GM12875 (cell line): Measurements from ENCODE around the gene MME.

Experiments
- H3K4me3 ChIP-seq: one replicate; pipeline ENCODE4 v1.5.1; 2011; ENCODE audit warnings: low read depth, low read length, control low read depth
- CTCF ChIP-seq: IDR thresholded peaks from 2 replicates; pipeline ENCODE4 v1.5.1; 2011; ENCODE audit warnings: low read depth, mild to moderate bottlenecking, control low read depth, inconsistent platforms, low read length, moderate library complexity, borderline replicate concordance; ENCODE audit not compliant: insufficient read depth

MME gene

GRCh38 chr3:155159301-155159700 is 79.2 kb downstream of the MME start:
- no peak overlapping the region for H3K4me3 ChIP-seq
- TF ChIP-seq CTCF, result no peak

- H3K4me3 ChIP-seq, result no peak overlapping the region
- TF ChIP-seq CTCF, result no peak
These were observed 81.6 kb downstream of the MME start for GRCh38 chr3:155161640-155162292.

- TF ChIP-seq CTCF, result no peak
- H3K4me3 ChIP-seq, result no peak overlapping the region
These were observed 84.2 kb downstream of the MME start for GRCh38 chr3:155164306-155164705.

- TF ChIP-seq CTCF, result no peak
- H3K4me3 ChIP-seq, result no peak overlapping the region
These were observed 86.3 kb downstream of the MME start for GRCh38 chr3:155166441-155166840.

- TF ChIP-seq CTCF, result no peak
- no peak overlapping the region for H3K4me3 ChIP-seq
These were observed 89.1 kb downstream of the MME start for GRCh38 chr3:155169197-155169596.

GRCh38 chr3:155173771-155174170 is 93.7 kb downstream of the MME start:
- H3K4me3 ChIP-seq, result no peak overlapping the region
- no peak for TF ChIP-seq CTCF

- no peak overlapping the region for H3K4me3 ChIP-seq
- no peak for TF ChIP-seq CTCF
These were observed 98.8 kb downstream of the MME start for GRCh38 chr3:155178810-155179436.
